Activated CD8-positive, alpha-beta memory T cell treated with anti-CD3 and anti-CD28 coated beads for 24 hours (primary cell): ENCODE data around the gene ZHX3.

Experiments
- DNase-seq: peaks from one replicate; pipeline ENCODE4 v3.0.0-alpha.2; 2020

Gene ZHX3

GRCh38 chr20:41293269-41294037 lies 24.1 kb downstream of the ZHX3 start:
- no peak for DNase-seq

GRCh38 chr20:41290804-41291389 lies 26.6 kb downstream of the ZHX3 start:
- DNase-seq, result no peak

DNA sequence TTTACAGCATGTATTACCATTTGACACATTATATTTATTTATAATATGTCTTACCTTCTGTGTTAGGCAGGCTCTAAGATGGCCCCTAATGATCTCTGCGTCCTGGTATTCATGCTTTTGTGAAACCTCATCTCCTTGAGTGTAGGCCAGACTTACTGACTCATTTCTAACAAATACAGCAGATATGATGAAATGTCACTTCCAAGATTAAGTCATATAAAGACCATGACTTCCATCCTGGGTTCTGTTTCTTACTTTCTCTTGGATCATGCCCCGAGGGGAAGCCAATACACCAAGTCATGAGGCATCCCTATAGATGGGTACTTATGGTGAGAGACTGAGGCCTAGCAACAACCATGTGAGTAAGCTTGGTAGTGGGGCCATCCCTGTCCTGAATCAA lies 30.2 kb downstream of the ZHX3 start:
- no peak for DNase-seq

GRCh38 chr20:41286240-41286851 lies 31.2 kb downstream of the ZHX3 start:
- no peak for DNase-seq

DNA sequence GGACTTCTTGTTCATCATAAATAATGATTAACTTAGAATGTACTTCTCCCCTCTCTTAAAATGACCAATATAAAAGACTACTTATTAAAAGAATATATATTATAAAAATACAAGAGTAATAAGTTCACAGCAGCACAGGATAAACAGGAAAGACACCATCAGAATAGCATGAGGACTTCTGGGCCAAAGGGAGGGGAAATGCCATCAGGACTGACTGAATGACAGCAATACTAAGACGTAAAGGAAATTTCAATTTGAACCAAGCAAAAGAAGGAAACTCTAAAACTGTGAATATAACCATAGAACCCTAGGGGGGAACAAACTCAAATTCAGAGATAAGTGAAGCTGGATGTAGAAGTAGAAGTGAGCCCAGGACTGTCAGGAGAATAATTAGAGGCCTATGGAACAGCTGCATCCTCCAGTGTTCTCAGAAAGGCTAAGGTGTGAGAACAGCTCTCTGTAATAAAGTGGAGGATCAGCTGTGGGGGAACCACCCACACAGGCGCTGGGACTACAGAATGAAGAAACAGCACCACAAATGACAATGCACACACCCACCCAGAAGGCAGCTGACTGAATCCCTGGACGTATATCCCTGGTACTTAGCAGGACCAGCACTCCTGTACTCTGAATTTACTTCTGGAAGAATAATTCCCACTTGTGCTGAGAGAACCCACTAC lies 37.8 kb downstream of the ZHX3 start:
- no peak for DNase-seq

GRCh38 chr20:41278936-41279335 lies 38.6 kb downstream of the ZHX3 start:
- DNase-seq, result no peak

- DNase-seq, result no peak
Measured at GRCh38 chr20:41277049-41277448, 40.5 kb downstream of the ZHX3 start.

DNA sequence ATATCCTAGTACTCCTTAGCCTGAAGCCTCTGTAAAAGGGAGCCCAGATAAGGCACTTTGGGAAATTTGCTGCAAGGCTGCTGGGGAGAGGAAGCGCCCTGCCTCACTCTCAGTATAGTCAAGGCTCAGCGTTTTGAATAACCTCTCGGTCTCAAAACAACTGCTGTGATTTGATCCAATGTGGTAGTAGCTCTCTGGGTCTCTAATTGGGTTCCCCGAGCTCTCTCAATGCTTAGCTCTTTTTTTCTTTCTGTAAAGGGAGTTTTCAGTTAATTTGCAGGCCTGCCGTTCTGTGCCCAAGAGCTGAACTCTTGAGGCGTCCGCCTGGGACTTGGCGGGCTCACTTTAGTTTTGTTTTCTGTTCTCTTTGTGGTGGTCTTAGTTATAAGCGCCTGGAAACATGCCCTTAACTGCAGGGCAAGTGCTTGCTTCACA lies 41.2 kb downstream of the ZHX3 start:
- no peak for DNase-seq

- no peak for DNase-seq
Measured at GRCh38 chr20:41275301-41275731, 42.2 kb downstream of the ZHX3 start.

- no peak for DNase-seq
Measured at GRCh38 chr20:41274152-41274551, 43.4 kb downstream of the ZHX3 start.

GRCh38 chr20:41273445-41273844 lies 44.1 kb downstream of the ZHX3 start:
- DNase-seq, result no peak

GRCh38 chr20:41272339-41272738 lies 45.2 kb downstream of the ZHX3 start:
- no peak for DNase-seq

- DNase-seq, result no peak
Measured at GRCh38 chr20:41268917-41269652, 48.4 kb downstream of the ZHX3 start.

DNA sequence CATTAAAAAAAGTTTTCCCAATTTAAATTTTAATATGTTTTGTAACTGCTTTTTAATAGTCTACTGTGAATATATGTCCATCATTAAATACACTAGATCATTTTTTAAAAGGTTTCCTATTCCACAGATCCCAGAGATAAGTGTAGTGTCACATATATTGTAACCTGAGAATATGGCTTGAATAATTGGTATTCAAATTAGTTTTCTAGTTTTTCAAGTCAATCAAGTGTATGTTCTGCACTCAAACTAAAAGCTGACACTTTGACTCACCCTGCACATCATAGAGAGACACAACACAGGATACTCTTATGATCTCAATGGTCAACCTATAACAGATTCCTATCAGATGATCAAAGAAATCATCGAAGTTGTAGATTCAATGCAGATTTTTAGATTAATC lies 49.1 kb downstream of the ZHX3 start:
- no peak for DNase-seq

DNA sequence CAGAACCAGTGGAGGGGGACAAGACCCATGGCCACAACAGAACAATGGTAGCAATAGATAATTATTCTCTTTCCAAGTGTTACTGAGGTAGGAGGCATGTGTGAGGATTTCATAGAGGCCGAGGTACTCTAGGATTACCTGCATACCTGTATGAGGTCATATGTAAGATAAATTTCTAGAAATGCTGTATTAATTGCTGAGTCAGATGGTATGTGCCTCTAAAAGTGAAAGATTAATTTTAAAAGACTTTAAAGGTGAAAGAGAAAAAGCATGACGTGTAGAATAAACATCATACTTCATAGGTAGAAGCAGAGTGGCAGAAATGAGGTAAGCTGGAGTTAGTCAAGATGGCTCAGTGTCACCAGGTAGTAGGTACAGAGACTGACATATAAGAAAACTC lies 51.6 kb downstream of the ZHX3 start:
- DNase-seq, result no peak

GRCh38 chr20:41264819-41265218 lies 52.7 kb downstream of the ZHX3 start:
- DNase-seq, result no peak

- no peak for DNase-seq
Measured at GRCh38 chr20:41261790-41262717, 55.5 kb downstream of the ZHX3 start.

- DNase-seq, result no peak
Measured at GRCh38 chr20:41261260-41261659, 56.3 kb downstream of the ZHX3 start.

- no peak for DNase-seq
Measured at GRCh38 chr20:41260734-41261220, 56.8 kb downstream of the ZHX3 start.

DNA sequence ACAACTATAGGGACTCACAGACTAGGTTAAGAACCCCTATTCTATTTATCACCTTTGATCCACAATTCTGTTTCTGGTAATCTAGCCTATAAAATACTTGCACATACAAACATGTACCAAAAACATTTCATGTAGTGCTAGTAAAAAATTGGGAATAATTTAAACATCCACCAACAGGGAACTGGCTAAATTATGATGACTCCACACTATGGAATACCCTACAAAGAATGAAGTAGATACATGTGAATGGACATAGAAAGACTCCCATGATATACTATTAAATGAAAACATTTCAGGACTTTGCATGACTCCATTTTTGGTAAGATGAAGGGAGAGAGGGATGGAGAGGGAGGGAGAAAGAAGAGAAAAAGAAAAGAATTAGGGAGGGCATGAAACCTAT lies 58.2 kb downstream of the ZHX3 start:
- no peak for DNase-seq

- DNase-seq, result no peak
Measured at GRCh38 chr20:41258474-41258873, 59.1 kb downstream of the ZHX3 start.

- DNase-seq, result no peak
Measured at GRCh38 chr20:41256516-41256915, 61.0 kb downstream of the ZHX3 start.
